HG02798 (cell line): ENCODE measurements around the gene ENTHD1.

Source experiments
- ATAC-seq: cut with Tn5 transposase; IDR thresholded peaks from one replicate; pipeline ENCODE4 v1.9.1; 2021; ENCODE audit warnings: mild to moderate bottlenecking; ENCODE audit not compliant: unreplicated experiment, poor library complexity

The ENTHD1 gene, protein sequence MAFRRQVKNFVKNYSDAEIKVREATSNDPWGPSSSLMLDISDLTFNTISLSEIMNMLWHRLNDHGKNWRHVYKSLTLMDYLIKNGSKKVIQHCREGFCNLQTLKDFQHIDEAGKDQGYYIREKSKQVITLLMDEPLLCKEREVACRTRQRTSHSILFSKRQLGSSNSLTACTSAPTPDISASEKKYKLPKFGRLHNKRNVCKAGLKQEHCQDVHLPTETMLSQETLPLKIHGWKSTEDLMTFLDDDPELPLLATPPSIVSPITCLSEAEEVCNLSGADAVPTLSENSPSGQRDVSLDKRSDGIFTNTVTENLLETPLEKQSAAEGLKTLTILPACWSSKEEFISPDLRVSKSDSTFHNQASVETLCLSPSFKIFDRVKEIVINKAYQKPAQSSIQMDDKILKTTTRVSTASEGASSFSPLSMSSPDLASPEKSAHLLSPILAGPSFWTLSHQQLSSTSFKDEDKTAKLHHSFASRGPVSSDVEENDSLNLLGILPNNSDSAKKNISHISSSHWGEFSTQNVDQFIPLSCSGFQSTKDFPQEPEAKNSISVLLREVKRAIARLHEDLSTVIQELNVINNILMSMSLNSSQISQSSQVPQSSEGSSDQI

DNA sequence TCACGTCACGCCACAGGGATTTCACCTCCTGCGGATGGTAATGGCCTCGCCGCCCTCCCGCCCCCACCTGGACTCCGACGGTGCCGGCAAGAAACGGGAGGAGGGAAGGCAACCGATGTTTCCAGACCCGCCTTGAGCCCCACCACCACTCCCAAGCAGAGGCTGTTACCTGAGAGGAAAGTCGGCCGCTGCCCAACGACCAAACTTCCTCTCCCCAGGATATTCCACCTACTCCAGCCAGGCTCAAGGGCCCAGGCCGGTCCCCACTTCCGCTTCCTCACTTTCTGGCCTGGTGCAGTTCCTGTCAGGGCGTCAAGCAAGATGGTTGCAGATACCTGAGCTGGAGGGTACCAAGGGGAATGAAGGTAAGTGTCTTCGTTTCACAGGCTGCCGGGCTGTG, at the start of gene ENTHD1:
TSS of gene ENTHD1 (minus strand) at position 235 of the 400 bp plus-strand sequence. CDS start 6,012 bp downstream, outside the sequence.
- no peak for ATAC-seq

DNA sequence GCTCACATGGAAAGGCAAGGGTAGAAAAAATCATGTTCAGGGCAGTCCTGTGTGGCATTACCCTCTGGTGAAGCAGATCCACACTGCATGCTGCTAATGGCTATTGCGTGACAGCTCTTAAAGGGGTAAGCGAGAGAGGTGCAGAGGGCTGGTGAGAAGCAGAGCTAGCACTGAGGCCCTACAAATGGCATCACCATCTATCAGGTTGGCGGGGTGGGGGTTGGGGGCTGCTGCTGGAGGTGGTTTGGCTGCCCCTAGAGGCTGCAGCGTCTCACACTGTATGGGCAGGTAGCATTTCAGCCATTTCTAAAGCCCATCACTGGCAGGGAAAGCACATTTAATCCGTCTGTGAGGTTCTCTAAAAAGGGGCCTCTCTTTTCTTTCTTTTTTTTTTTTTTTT, 49.8 kb upstream of the ENTHD1 start:
- no peak for ATAC-seq

DNA sequence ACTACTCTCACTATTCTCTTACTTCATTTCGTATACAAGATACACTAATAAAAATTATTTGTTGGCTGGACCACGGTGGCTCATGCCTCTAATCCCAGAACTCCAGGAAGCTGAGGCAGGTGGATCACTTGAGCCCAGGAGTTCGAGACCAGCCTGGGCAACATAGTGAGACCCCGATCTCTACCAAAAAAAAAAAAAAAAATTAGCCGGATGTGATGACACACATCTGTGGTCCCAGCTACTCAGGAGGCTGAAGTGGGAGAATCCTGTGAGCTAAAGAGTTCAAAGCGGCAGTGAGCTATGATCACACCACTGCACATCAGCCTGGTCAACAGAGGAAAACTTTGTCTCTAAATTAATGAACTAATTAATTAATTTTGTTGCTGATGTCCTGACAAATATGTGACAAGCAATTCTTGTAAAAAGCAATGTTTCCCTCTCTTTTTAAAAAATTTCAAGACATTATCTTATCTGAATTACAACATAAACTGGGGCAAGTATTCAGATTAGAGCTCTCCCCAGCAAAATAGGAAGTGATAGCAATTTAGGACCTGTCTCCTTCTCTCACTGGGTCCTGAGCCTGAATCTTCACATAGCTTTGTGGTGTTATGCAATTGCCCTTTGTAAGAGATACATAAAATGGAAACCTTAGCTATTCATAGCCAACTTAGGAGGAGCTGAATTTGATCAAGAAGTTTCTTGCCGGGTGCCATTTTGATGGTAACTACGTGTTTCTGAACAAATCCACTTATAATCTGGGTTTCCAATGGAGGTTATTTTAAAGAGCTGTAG, 49.1 kb upstream of the ENTHD1 start:
- ATAC-seq = no peak

DNA sequence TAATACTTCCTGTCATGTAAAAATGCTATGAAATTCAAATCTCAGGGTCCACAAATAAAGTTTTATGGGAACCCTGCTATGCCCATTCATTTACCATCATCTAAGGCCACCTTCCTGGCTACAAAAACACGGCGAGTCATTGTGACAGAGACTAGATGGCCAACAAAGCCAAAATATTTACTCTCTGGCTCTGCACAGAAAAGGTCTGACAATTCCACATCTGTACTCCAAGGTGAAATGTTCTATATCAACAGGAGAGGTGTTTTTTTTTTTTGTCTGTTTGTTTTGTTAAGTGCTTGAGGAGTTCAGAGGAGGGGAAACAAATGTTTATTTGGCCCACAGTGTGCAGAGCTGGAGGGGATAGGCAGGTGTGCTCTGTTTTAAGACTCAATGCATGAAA, 48.0 kb upstream of the ENTHD1 start:
- ATAC-seq = no peak

DNA sequence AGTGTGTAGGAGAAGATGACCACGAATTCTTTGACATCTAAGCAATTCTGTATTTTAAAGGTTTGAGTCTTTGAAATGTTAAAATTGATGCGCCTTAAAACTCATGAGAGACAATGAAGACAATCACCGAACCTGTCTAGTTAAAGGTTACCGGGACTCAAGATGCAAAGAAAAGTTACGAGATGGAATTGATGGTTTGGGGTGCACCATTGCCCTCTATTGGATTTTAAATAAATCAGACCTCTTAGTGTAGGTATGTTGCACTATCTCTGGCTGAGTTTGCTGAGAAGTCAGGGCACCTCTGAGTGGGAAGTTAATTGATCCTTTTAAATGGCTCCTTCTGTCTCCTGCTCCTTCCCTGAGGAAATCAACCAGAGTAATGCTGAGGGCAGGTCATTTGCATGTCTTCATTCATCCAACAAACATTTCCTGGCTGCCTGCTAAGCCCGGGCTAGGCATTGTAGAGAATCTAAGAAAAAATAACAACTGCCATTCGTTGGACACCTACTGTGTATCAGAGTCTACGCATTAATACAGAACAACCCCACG, 47.3 kb upstream of the ENTHD1 start:
- no peak for ATAC-seq

DNA sequence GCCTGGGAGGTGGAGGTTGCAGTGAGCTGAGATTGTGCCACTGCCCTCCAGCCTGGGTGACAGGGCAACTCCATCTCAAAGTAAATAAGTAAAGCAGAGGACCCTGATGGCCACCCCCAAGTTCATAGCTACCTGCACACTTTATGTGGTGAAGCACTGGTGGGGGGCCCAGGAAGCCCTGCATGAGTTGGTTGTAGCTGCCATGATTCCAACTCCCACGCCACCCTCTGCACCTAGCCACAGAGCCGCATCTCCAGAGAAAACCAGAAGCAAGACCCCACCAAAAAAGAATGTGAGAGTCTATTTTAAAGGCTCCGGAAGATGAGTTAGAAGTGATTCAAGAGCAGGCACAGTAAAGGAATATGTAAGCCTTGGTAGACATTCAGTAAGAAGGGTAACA, 46.3 kb upstream of the ENTHD1 start:
- no peak for ATAC-seq

DNA sequence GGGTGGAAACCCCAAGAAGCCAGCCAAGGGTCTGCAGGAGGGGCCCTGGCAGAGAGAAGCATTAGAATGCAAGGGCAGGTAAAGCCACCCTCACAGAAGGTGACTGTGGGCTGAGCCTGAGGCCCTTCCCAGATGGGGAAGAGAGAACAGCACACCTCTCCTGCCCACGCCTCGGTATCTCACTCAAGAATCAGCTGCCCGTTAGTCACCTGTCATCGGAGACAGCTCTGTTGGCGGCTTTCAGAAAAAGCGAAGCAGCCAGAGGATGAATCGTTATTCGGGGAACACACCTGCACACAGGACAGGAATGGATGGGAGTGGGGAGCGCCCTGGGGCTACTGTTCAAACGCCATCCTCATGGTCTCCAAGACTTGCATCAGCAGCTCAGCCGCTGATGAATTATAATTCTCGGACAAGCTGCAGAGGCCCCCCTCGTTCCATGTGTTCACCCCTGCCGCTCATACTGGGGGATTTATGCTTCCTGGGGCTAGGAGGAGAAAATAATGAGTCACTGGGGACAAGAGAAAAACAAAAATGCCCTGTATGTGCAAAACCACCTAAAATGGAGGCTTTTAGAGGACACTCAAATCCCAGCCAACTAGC, 45.0 kb upstream of the ENTHD1 start:
- ATAC-seq = no peak

DNA sequence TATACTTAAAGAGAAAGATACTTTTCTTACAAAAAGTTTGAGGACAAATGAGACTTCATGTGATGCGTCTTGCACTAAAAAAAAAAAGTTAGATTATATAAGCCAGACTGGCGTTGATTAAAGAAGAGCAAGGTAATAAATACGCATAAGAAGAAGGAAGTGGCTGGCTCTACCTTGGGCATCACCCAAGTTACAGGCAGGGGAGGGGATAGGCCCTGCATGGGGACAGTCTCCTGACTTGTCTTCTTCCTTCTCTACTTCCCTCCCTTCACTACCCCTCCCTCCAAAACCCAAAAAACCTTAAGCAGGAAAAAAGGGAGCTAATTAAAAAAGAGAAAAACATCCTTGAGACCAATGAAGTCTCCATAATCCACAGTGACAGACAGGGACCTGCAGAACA, 44.3 kb upstream of the ENTHD1 start:
- no peak for ATAC-seq

DNA sequence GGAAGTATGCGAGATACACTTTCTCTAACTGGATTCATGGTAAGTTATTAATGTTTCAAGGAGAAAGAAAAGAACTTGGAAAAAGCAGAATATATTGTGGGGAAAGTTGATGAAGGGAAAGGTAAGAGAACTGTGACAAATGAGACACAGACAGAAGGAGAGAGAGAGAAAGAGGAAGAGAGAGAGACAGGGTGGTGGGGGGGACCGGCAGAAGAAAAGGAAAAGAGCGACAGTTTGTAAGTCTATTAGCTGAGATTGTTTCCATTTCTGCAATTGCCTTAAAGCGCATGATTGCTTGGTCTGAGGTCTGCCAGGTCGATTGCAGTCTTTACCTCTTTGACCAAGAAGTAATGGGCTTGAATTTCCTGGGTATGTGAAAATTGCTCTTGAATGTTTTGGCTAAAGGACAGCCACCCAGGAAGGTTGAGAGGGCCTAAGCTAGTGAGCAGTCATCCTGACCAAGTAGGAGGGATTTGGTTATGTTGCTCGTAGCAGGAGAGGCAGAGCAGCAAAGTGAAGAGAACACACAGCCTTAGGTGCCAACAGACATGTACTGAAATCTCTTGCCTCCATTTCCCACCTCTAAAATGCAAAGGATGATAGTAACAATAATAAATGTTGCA, 43.1 kb upstream of the ENTHD1 start:
- ATAC-seq = no peak

DNA sequence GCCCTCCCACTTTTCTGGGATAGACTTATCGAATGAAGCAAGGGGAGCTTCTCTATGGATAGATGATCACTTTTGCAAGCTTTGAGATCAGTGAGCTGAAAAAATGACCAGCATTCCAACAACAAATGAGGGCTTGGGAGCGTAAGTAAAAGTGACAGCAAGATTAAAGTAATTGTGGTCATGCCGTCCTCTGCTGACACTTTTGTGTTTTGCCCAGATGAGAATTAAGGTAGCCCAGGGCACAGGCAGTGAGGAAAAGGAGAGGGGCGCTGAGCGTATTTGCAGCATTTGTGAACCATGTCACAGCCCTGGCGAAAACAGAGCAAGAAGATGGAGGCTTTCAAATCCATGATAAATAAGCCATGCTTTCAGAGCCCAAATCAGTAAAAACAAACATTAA, 42.1 kb upstream of the ENTHD1 start:
- no peak for ATAC-seq

DNA sequence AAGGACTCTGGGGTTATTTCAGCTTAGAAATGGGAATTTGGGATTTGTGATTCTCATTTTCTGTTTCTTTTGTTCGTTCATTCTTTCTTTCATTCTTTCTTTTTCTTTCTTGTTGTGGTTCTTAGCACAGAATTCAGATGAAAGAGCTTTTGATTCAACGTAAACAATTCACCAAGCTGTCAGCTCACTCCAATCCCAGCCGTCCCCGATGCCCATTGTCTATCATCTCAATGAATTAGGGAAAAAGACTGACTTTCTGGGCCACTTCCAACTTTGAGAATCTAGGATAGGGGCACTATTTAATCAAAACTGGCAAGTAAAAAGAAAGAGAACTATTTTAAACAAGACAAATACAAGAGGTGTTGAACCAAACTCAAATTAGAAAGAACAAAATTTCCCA, 41.6 kb upstream of the ENTHD1 start:
- no peak for ATAC-seq

DNA sequence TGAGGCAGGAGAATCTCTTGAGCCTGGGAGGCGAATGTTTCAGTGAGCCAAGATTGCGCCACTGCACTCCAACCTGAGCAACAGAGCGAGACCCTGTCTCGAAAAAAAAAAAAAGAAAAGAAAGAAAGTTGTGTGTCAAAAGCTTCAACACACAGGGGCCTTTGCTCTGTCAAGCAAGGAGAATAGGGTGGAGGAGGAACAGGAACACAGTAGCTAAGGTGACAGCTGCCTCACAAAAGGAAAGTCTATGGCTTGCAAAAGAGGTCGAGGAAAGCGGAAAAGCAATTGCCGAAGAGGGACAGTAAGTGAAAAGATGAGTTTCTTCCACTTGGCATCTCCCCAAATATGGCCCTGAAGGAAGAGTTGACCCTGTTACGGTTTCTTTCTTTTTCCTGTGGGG, 40.2 kb upstream of the ENTHD1 start:
- no peak for ATAC-seq

DNA sequence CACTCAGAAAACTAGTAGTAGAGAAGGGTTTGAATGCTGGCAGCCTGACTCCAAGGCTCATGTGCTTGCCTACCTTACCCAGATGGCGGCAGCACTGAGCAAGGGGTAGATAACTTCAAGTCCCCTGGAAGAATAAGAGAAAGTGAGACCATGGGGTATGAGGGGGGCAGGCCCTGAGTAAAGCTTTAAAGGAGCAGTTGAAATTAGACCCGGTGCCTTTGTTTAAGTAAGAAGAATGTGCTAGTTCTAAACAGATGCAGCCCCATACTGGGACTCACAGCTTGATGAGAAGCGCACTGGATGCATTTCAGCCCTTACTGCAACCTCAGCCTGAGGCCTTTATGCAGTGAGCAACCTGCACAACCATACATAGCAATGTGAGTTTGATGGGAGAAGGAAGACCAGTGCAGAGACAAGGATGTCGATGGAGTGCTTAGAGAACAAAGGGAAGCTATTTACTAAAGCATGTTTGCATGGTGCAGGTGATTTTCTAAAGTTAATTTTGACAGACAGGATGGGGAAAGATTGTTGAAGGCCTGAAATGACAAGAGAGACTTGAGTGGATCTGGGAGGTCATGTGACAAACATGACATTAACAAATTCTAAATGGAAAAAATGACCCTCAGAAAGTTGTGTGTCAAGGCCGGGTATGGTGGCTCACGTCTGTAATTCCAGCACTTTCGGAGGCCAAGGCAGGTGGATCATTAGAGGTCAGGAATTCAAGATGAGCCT, 39.5 kb upstream of the ENTHD1 start:
- no peak for ATAC-seq

DNA sequence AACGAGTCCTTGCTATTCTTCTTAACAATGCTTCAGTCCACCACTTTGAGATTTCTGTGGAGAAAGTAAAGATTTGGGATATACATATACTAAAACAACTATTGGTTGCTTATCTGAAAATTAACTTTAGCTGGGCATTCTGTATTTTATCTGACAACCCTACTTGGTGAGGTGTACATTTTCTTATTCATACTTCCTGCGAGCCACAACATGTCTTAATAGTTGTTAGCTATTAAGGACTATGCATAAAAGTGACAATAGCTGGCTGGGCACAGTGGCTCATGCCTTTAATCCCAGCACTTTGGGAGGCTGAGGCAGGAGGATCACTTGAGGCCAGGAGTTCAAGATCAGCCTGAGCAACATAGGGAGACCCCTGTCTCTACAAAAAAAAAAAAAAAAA, 38.6 kb upstream of the ENTHD1 start:
- no peak for ATAC-seq

DNA sequence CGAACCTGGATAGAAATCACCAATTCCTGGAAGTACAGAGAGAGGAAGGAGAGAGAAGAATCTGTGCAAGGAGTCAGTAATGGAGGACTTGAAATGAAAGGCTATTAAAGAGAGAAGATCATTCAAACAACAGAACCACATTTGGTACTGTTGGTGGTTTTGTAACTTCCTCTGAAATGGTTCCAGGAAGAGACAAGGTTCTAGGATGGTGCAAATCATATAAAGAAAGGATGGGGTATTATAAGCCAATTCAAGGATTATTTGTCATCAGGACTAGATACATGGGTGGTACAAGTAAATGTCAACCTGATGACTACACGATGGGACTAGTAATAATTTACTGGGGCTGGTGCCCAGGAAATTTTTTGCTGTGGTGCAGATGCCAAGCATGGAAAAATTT, 37.7 kb upstream of the ENTHD1 start:
- ATAC-seq = no peak

DNA sequence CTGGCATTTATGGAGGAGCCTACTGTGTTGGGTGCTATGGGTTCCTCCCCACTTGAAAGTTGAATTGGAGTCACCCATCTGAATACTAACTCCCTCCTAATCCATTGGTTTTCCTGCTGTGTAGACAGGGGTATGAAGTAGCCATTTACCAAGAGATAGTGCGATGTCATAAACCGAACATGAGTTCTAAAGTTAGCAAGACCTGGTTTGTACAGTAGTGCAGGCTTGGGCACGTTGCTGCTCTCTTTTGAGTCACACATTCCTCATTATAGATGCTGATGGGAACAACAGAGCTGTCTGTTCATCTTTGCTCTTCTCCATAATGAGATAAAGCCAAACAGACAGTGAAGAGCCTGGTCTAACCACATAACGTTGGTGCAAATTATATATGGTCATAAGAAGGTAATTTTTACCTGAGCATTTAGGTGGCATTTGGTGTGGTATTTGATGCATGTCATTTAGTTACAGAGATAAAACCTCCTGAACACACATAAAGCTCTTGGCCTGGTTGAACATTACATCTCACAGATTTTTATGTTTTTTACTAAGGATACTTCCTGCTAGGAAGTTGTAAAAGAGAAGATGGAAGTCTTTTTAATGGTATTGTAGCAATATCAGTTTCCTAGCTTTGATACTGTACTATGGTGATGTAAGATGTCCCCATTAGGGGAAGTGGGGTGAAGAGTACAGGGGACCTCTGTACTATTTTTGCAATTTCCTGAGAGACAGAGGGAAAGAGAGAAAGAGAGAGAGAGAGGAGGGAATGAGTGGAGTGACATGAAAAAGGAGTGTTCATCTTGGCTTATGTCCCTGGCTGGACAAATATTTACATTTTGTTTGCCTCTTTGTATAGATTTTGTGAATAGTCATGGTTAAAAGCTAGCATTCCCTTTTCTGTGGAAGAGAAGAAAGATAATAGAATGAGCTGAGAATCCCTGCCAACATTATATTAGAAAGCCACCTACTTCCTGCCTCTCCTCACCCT, 35.3 kb upstream of the ENTHD1 start:
- no peak for ATAC-seq

DNA sequence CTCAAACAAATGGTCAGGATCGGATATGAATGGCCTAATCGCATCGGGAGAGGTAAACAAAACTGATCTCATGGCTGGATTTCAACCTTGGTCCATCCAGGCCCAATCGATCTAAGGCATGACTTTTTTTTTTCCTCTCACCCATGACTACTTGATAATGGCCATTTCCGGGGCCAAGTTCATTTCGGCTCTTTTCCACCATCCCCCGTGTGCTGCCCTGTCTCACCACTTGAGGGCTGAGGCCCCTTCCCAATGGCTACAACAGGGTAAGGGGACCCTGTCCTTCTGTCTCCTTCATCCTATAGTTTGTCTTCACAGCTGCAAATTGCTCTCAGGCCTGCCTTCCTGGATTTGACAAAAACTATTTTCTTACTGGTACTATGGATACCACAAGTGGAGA, 34.0 kb upstream of the ENTHD1 start:
- ATAC-seq = no peak

DNA sequence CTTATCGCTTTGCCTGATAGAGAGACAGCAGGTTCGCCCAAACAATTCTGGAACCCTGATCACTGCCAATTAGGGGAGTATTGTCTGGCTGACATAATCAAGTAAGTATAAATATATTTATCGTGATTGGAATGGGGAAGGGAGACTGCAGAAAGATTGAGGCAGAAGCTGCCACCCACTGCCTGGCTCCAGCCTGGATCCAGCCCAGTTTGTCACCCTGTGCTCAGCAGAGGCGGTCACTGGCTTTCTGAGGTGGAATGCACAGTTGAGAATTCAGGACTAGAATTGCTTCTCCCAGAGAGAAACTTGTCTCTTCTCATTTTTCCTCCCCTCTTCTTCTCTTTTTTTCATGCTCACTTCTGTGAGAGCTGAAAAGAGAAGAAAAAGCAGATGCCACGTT, 33.2 kb upstream of the ENTHD1 start:
- ATAC-seq = no peak
